ENCODE data around the gene PLEKHG7. TPM values are rescaled to one million over a fixed set of nuclear protein-coding genes. Genes with fewer than 3 reads are reported as not detected.

The PLEKHG7 gene
- total RNA-seq, 1 experiment from 2014 or later = not detected

DNA sequence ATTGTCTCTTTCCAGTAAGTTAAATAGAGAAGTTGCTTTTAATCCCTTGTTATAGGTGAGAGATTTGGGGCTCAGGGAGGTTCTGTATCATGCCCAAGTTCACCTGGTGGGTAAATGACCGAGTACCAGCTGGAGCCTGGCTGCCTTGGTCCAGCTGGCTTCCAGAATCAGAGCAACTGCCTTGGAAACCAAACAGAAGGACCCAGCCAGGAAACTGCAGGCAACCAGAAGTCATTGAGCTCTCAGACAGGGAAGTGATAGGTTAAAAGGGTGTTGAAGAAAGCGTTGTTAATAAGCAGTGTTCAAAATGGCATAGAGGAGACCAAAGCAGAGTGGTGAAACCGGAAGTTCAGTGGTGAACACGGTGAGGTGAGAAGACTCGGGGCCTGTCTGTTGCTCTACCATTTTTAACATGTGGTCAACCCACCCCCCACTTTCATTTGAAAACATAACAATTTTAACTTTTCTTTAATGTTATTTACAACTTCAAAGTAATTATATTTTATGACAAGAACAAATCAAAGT, 54.9 kb downstream of the PLEKHG7 start (continued):
- TF ChIP-seq TCF7L2 (IDR thresholded peaks at IDR 0.05; ENCODE audit: borderline replicate concordance, extremely low read depth, insufficient read depth, insufficient read length) = no peak
- TF ChIP-seq EGR1 (IDR thresholded peaks at IDR 0.05; ENCODE audit: low read depth) = no peak
- TF ChIP-seq SIN3A (IDR thresholded peaks at IDR 0.05; ENCODE audit: low read depth) = no peak
- TF ChIP-seq CBX3 (IDR thresholded peaks at IDR 0.05; ENCODE audit: low read depth) = no peak
- no peak for TF ChIP-seq ELF1 (IDR thresholded peaks at IDR 0.05; ENCODE audit: borderline replicate concordance, low read depth)
- no peak for TF ChIP-seq ZBTB33 (IDR thresholded peaks at IDR 0.05; ENCODE audit: extremely low read depth, insufficient replicate concordance, low read length)
- no peak for TF ChIP-seq EZH2 (IDR thresholded peaks at IDR 0.05)
- TF ChIP-seq YY1 (IDR thresholded peaks at IDR 0.05; ENCODE audit: extremely low read depth, insufficient replicate concordance, low read depth, low read length) = no peak

DNA sequence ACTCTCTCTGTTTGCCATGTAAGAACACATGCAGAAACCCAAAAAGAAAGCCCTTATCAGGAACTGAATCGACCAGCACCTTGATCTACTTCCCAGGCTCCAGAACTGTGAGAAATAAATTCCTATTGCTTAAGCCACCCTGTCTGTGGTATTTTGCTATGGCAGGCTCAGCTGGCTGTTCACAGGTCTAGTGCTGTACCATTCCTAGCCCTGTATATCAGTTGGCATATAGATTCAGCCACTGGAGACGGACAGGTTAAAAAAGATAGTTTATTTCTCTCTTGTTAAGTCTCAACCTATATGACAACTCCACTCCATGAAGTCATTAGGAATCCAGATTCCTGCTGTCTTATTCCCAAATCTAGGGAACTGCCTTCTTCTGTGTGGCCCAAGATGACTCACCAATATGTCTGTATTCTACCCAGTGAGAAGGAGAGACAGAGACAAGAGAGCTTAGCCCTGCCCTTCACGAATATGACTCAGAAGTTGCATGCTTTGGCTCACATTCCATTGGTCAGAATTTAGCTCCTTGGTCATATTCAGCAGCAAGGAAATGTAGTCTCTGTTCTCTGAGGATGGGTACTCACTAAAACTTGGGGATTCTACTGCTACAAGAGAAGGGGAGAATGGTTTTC, 57.0 kb downstream of the PLEKHG7 start:
- ChIA-PET CTCF (interaction anchor here (1.5 kb wide), 1 partner anchor 26 kb away, joined by 5 read pairs; no protein-coding TSS in a partner anchor), RAD21 (ENCODE audit: low non-redundant PET in 1 of 2, low total read pairs in 2 of 2, uncharacterized antibody in 2 of 2, unreplicated experiment in 2 of 2) (no interaction called here), POLR2A (interaction anchor here (1.1 kb wide), 1 partner anchor 14 kb away, joined by 6 read pairs; no protein-coding TSS in a partner anchor)
- no peaks in the 10 kb centered on the region for H3K9me2 ChIP-seq (ENCODE audit: insufficient read depth)
- H3K9ac ChIP-seq (ENCODE audit: low read length) = no peak overlapping the region
- no peak overlapping the region for H3K27ac ChIP-seq (ENCODE audit: low read depth, low read length)
- no peaks in the 10 kb centered on the region for H3K9me3 ChIP-seq (ENCODE audit: control insufficient read depth in 1 of 2, insufficient read depth in 1 of 2, low read depth in 1 of 2, low read length in 2 of 2)
- H3K27me3 ChIP-seq (ENCODE audit: insufficient read depth, low read length) = no peaks in the 10 kb centered on the region
- H2AFZ ChIP-seq (ENCODE audit: low read depth, low read length, poor library complexity, severe bottlenecking) = peak overlapping the region; percentile 34
- H3K4me3 ChIP-seq (replicated peaks in 1 of 2; ENCODE audit: low read depth in 1 of 2, low read length in 2 of 2) = no peak overlapping the region
- TF ChIP-seq SP1 (IDR thresholded peaks at IDR 0.05; ENCODE audit: low read depth) = peak; percentile 52; the same call in 1 of the 2 replicates
- TF ChIP-seq JUND (IDR thresholded peaks at IDR 0.05) = peak; percentile 75
- TF ChIP-seq MAX (IDR thresholded peaks at IDR 0.05) = peak; percentile 87
- peak; percentile 85; the same call in 1 of the 2 replicates for TF ChIP-seq CBX3 (IDR thresholded peaks at IDR 0.05; ENCODE audit: low read depth)
- peak; percentile 76 for TF ChIP-seq FOSL1 (IDR thresholded peaks at IDR 0.05; ENCODE audit: low read depth)
- no peak for TF ChIP-seq CTCF (IDR thresholded peaks at IDR 0.05 in 2 of 3, conservative IDR thresholded peaks at IDR 0.05 in 1 of 3; ENCODE audit: borderline replicate concordance in 1 of 3, insufficient read depth in 1 of 3, low read depth in 2 of 3, low read length in 2 of 3)
- TF ChIP-seq EGR1 (IDR thresholded peaks at IDR 0.05; ENCODE audit: low read depth) = no peak
- ATAC-seq (peak; percentile 97), DNase-seq (ENCODE audit: low read depth, low spot score) (peak; percentile 77)
- no peaks in the 10 kb centered on the region for H3K79me2 ChIP-seq (ENCODE audit: insufficient read depth, low read length)
- H4K20me1 ChIP-seq (ENCODE audit: insufficient read depth) = no peaks in the 10 kb centered on the region
- BruUV-seq (replicated peaks) = no TSS peak
- peak overlapping the region; percentile 19; the same call in 1 of the 2 replicates for H3K4me2 ChIP-seq (ENCODE audit: low read length)
- no peaks in the 10 kb centered on the region for H3K36me3 ChIP-seq (ENCODE audit: control insufficient read depth in 1 of 2, insufficient read depth in 2 of 2, low read length in 2 of 2)
- intact Hi-C loops (cut with micrococcal nuclease) = no loop called here
- peaks cover 0 to 10% of the 10 kb centered on the region in 2 experiments; a peak in 2 of 4 replicates for H3K4me1 ChIP-seq (ENCODE audit: control insufficient read depth in 1 of 2, insufficient read depth in 2 of 2, low read length in 2 of 2)

All from HCT116 (cell line).